ENCODE results near the gene RAG2.

RAG2 gene

GRCh38 chr11:36601155-36601554 lies 3.1 kb upstream of the RAG2 start:
- no peak for TF ChIP-seq CTCF (conservative IDR thresholded peaks at IDR 0.05; ENCODE audit: low read depth, low read length)

GRCh38 chr11:36600180-36600579 lies 2.1 kb upstream of the RAG2 start:
- DNase-seq (ENCODE audit: low read depth), result no peak
- TF ChIP-seq CTCF (conservative IDR thresholded peaks at IDR 0.05; ENCODE audit: low read depth, low read length), result no peak
- no peak overlapping the region for H3K4me3 ChIP-seq (ENCODE audit: low read depth, low read length)

More at GRCh38 chr11:36601155-36601554, 3.1 kb upstream of the RAG2 start:
- no peak overlapping the region for H3K4me3 ChIP-seq (ENCODE audit: low read depth, low read length)
- DNase-seq (ENCODE audit: low read depth), result no peak

- no peak for DNase-seq (ENCODE audit: low read depth)
- TF ChIP-seq CTCF (conservative IDR thresholded peaks at IDR 0.05; ENCODE audit: low read depth, low read length), result no peak
- H3K4me3 ChIP-seq (ENCODE audit: low read depth, low read length), result no peak overlapping the region
Observed at GRCh38 chr11:36596880-36597279, 1.2 kb downstream of the RAG2 start.

GRCh38 chr11:36594316-36594989 lies 3.6 kb downstream of the RAG2 start, which contains the start of gene IFTAP:
TSS of gene IFTAP (plus strand) at chr11:36594502. CDS start at chr11:36610104, 15,602 bp downstream.
- peak; percentile 95 for DNase-seq (ENCODE audit: low read depth)
- no peak for TF ChIP-seq CTCF (conservative IDR thresholded peaks at IDR 0.05; ENCODE audit: low read depth, low read length)
- H3K4me3 ChIP-seq (ENCODE audit: low read depth, low read length), result peak within 1 kb of the TSS; percentile 79

GRCh38 chr11:36591433-36591832 lies 6.6 kb downstream of the RAG2 start:
- no peak for TF ChIP-seq CTCF (conservative IDR thresholded peaks at IDR 0.05; ENCODE audit: low read depth, low read length)
- no peak overlapping the region for H3K4me3 ChIP-seq (ENCODE audit: low read depth, low read length)
- DNase-seq (ENCODE audit: low read depth), result no peak

- H3K4me3 ChIP-seq (ENCODE audit: low read depth, low read length), result no peak overlapping the region
- TF ChIP-seq CTCF (conservative IDR thresholded peaks at IDR 0.05; ENCODE audit: low read depth, low read length), result no peak
- DNase-seq (ENCODE audit: low read depth), result no peak
Observed at GRCh38 chr11:36590513-36590912, 7.5 kb downstream of the RAG2 start.

GRCh38 chr11:36588099-36588498 lies 9.9 kb downstream of the RAG2 start:
- no peak overlapping the region for H3K4me3 ChIP-seq (ENCODE audit: low read depth, low read length)
- DNase-seq (ENCODE audit: low read depth), result no peak
- no peak for TF ChIP-seq CTCF (conservative IDR thresholded peaks at IDR 0.05; ENCODE audit: low read depth, low read length)
